Measurements from ENCODE around the gene DNM3. TPM values are rescaled to one million over a fixed set of nuclear protein-coding genes. Genes with fewer than 3 reads are reported as not detected.

The DNM3 gene
- total RNA-seq, 2 donors from 2014 or later, result 1.7 to 2.3 TPM

DNA sequence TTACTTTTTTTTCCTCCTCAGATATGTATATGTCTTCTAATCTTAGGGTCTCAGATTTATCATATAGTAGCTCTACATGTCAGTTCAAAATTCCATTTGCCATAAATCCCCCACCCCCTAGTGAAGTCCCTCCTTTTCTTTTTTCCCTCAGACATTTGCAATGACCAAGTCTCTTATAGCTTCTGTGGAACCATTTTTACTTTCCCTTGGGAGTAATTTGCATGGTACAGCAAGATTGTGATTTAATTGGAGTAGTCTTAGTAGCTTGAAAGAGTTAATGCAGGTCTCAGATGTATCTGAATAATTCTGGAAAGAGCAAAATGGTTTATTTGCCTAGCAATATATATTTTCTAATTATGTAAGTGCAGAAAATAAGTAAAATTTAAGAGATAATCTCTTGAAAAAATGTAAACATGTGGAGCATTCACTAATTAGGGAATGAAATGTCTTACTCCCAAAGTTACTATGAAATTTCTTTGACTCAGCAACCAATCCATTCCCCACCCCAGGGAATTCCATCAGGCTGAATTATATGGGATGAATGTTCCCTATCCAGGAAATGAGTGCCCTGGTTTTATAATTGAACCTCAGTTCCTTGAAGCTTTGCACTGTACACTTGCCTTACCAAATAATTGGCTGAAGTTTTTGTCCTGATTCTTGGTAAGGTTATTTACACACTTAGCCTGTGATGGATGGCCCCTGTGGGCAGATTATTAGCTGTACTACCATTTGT is 267.0 kb downstream of the DNM3 start:
- ATAC-seq (no peak), DNase-seq (no peak)
- intact Hi-C loops (cut with DNase I, micrococcal nuclease), result no loop called here

DNA sequence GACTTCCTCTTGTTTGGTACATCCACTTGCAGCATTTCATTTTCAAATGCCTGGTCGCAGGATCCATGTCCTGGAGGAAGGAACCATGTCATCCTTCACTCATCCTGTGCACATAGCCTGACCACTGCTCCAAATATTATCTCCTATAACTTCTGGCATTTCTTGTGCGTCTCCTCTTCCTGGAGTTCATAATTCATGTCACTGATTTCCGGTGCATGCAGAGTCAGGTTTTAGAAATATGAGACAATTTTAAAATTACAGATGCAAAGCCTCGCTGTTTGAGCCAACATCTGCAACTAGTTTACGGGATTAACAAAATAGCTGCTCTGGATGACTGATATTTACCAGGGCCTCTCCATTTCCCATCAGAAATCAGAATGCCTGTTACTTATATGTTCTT is 268.1 kb downstream of the DNM3 start:
- ATAC-seq (no peak), DNase-seq (no peak)
- intact Hi-C loops (cut with DNase I, micrococcal nuclease), result no loop called here

GRCh38 chr1:172112576-172112975 is 271.3 kb downstream of the DNM3 start:
- ATAC-seq (no peak), DNase-seq (no peak)
- intact Hi-C loops (cut with DNase I, micrococcal nuclease), result no loop called here

- ATAC-seq (no peak), DNase-seq (no peak)
- intact Hi-C loops (cut with DNase I, micrococcal nuclease), result no loop called here
Measured at GRCh38 chr1:172117800-172118199, 276.5 kb downstream of the DNM3 start.

DNA sequence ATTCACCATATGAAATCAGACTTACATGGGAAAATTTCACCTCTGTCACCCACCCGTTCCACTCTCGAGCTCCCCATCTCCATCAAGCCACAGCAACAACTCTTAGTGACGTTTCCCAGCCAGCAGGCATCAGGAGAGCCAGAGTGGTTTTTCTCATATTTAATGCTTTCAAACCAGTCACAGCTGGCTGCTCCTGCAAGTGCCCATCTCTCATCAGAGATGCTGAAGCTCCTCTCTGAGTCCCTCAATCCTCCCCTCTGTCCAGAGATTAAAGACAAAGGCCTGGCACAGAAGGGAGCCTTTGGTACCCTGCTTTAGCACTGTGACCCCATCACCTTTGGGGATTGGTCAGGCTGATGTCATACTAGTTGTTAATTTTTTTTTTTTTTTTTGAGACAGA is 277.3 kb downstream of the DNM3 start:
- no peak for ATAC-seq
- intact Hi-C loops (cut with DNase I, micrococcal nuclease), result no loop called here
- DNase-seq, result no peak

- ATAC-seq, result no peak
- DNase-seq, result no peak
Measured at GRCh38 chr1:172119184-172119583, 277.9 kb downstream of the DNM3 start.

GRCh38 chr1:172120381-172120780 is 279.1 kb downstream of the DNM3 start:
- DNase-seq (no peak), ATAC-seq (no peak)
- intact Hi-C loops (cut with DNase I, micrococcal nuclease), result no loop called here

More at GRCh38 chr1:172119184-172119583, 277.9 kb downstream of the DNM3 start:
- intact Hi-C loops (cut with DNase I, micrococcal nuclease), result no loop called here

DNA sequence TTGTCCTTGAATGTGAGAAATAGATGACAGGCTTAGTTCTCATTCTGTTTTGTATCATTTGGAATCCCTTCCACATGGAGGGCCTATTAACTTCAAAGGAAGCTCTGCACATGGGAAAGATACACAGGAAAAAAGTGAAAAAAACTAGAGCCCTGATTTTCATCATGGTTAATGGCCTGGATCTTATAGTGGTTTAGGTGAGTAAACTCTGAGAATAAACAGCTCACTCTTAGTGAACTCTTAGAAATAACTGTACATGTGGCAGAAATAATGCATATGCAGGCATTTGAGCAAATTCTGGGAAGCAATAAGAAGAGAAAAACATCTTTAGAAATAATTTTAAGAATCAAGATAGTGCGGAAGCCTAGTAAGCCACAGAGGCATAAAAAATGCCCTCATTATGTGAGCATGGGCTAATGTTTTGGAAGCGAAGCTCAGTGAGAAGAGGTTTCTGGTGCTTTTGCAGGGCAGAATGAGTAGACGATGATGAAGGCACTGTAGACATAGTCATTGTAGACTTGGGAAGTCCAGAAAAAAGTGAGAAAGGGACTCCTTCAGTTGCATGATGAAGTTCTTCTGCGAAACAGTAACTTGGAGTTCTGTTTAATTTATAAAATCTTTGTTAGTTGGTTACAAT is 279.9 kb downstream of the DNM3 start:
- no peak for ATAC-seq
- intact Hi-C loops (cut with DNase I, micrococcal nuclease), result no loop called here
- no peak for DNase-seq

DNA sequence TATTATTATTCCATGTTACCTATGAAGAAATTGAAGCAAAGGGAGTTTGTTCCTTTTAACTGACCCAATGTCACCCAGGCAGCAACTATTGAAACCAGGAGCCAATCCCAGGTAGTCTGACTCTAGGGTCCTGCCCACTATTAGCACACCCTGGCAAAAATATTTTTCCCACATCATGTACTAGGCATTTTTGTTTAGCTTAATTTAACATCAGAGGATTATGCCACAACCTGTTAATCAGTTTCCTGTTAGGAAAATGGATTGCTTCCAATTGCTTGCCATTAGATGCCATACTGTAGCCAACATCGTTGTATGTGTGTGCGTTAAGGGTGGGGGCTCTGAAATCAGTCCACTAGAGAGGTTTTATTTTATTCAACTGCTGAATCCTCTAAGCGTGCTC is 281.1 kb downstream of the DNM3 start:
- ATAC-seq (no peak), DNase-seq (no peak)
- intact Hi-C loops (cut with DNase I, micrococcal nuclease), result no loop called here

- DNase-seq, result no peak
- intact Hi-C loops (cut with DNase I, micrococcal nuclease), result no loop called here
- ATAC-seq, result no peak
Measured at GRCh38 chr1:172125250-172125649, 284.0 kb downstream of the DNM3 start.

GRCh38 chr1:172125812-172126430 is 284.6 kb downstream of the DNM3 start:
- no peak for DNase-seq
- intact Hi-C loops (cut with DNase I, micrococcal nuclease), result no loop called here
- no peak for ATAC-seq

GRCh38 chr1:172132836-172133235 is 291.5 kb downstream of the DNM3 start:
- intact Hi-C loops (cut with DNase I, micrococcal nuclease), result no loop called here
- ATAC-seq (no peak), DNase-seq (no peak)

DNA sequence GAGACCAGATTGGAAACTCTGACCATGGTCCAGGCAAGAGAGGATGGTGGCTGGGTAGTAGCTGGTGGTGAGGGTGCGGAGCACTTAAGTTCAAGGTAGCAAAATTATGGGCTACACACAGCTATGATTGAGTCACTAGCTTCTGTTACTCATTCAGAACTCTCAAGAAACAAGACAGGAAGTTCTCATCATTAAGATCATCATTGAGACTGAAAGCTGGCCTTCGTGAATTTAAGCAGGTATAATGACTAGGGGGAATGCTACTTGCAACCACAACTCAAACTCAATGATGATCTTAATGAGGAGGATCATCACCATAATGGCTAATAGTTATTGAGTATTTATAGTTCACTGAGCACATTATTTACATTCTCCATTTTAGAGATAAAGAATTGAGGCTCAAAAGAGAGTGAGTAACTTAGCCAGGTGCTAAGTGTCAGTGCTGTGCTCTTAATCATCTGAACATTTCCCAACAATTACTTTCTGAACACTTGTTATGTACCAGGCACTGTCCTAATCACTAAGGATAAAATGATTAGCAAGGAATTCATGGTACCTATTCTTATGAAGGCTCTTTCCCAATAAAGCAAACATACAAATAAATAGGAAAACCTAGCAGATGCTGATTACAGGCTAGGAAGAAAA is 292.9 kb downstream of the DNM3 start:
- DNase-seq (no peak), ATAC-seq (no peak)
- intact Hi-C loops (cut with DNase I, micrococcal nuclease), result no loop called here

GRCh38 chr1:172135076-172135672 is 293.9 kb downstream of the DNM3 start:
- intact Hi-C loops (cut with DNase I, micrococcal nuclease), result loop anchor here in 1 of 2 donors (5.0 kb wide), 1 partner anchor 262 kb away; no protein-coding TSS in a partner anchor
- DNase-seq, result peak in 1 of 2 donors; percentile 18
- no peak for ATAC-seq

GRCh38 chr1:172135978-172136610 is 294.8 kb downstream of the DNM3 start:
- intact Hi-C loops (cut with DNase I, micrococcal nuclease), result loop anchor here in 1 of 2 donors (5.0 kb wide), 1 partner anchor 261 kb away; no protein-coding TSS in a partner anchor
- DNase-seq (no peak), ATAC-seq (peak; percentile 37)

DNA sequence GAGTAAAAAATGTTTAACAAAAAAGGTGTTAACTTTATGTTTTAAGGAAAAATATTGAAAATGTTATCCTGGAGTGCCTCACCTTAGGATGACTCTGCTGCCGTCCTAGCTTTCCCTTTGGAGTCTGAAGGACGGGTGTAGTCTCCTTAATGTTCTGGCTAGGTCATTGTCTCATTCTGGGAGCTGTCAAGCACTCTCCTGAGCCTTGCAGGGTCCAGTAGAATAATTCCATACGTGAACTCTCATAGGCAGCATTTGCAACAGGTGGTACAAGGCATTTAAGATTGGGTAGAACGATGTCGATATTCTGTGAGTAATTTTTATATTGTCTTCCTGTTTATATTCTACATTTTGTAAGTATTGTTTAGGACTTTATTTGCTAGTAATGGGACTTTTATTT is 295.6 kb downstream of the DNM3 start:
- intact Hi-C loops (cut with DNase I, micrococcal nuclease), result loop anchor here in 1 of 2 donors (5.0 kb wide), 1 partner anchor 260 kb away; no protein-coding TSS in a partner anchor
- DNase-seq, result no peak
- no peak for ATAC-seq

DNA sequence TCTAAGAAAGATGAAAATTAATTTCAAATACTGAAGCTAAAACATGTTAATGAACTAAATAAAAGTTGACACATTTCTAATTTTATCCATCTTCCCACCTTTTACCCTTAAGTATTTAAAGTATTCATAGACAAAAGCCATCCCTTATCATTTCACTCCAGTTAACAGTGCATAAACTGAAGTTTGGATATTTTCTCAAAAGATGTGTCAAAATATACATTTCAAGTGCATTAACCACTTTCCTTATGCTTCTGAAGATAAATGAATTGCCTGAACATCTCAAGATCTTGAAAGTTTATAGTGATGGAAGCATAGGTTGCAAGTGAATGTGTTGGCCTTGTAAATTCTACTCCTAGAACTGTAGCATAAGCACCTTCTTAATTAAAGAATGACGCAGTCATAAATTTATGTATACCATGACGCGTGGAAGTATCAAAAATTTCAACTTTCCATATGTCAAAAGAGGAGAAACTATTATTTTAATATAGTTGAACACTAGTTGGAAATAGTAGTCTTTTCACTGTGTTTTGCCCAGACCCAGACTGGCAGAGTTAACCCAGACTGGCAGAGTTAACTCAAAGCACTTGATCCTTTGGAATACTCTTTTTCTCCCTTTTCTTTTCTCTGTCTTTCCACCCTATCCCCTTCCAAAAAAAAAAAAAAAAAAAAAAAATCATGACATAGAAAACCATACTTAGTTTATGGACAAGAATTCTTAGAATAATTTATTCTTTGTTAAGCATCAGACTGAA is 296.6 kb downstream of the DNM3 start:
- no peak for ATAC-seq
- intact Hi-C loops (cut with DNase I, micrococcal nuclease), result loop anchor here in 1 of 2 donors (5.0 kb wide), 1 partner anchor 259 kb away; no protein-coding TSS in a partner anchor
- no peak for DNase-seq

- DNase-seq (no peak), ATAC-seq (no peak)
- intact Hi-C loops (cut with DNase I, micrococcal nuclease), result loop anchor here in 1 of 2 donors (5.0 kb wide), 1 partner anchor 259 kb away; no protein-coding TSS in a partner anchor
Measured at GRCh38 chr1:172138634-172139033, 297.3 kb downstream of the DNM3 start.

Data from left colon (tissue), 2 donors.